Measurements from ENCODE around the gene CNKSR2.
"Not testable (repeated sequence)": the region's sequence is repeated elsewhere in the genome, so short reads cannot be mapped to it uniquely, and the experiment has no call there.

The CNKSR2 gene

DNA sequence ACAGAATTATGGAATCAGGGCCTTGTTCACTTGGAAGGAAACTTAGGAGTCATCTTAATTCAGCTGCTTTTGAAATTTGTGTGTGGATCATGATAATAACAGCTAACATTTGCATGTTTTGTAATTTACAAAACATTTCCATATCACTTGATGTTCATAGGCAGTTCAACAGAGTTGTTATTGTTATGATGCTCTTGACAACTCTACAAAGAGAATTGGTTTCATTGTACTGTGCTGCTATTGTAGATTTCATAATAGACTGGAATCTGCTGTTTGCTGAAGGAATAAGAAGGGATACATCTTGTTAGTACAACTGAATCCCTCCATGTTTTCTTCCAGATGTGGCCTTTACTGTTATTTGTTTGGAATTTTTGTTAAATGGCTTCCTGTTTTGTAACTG lies 83.5 kb downstream of the CNKSR2 start:
- no peak for DNase-seq

DNA sequence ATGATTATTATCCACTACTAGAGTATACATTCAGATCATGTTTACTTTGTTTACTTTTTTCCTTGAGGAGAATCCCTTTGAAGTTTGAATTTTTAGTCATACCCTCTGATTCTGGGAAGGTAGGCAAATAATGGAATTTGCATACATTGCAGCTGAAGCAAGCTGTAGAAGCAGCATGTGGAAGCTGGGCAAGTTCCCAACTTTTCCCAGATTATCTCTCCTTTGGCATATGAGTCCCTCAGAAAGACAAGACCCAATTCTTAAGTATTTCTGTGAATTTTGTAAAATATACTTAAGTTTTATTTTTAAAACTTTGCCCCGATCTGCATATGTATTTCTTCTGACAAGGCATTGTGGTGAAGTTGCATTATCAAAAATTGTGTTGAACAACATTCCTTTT lies 94.9 kb downstream of the CNKSR2 start:
- DNase-seq = no peak

DNA sequence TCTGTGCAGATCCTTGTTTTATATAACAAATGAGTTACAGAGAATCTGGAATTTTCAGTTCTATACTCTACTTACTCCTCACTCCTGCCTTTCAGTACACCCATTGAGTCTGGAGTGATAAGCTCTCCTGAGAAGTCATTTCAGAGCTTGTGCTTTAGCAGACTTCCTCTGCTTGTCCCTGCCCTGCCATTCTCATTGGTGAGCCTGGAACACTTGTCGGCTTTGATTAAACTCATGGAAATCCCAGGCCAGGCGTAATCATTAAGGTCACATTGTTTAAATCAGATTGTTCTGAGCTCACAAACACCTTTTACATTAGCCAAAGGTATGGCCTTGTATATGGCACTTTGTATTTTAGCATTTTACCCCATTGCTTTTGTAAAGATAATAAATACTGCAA lies 102.7 kb downstream of the CNKSR2 start:
- DNase-seq = no peak

DNA sequence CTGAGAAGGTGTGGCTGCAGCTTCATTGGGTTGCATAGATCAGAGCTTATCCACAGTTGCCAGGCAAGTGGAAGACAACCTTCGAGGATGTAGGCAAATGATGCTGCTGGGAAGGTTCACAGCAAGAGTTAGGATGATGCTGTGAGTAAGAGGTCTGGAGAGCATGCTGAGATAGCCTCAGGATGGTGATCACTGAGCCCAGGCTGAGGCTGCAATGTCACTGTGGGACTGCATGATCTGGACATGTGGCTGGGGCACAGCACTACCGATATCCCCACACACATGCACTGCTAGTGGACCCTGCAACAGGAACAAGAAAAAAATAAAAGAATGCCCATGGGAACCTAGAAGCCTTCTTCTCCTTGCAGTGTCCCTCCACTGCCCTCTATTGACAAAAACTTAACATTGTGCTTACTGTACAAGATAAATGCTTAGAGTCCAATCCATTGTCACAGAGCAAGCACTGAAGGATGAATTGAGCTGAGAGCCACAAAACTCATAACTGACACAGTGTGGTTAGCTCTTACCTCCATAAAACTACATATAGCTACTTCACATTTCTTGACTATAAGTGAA lies 105.6 kb downstream of the CNKSR2 start:
- DNase-seq = no peak

DNA sequence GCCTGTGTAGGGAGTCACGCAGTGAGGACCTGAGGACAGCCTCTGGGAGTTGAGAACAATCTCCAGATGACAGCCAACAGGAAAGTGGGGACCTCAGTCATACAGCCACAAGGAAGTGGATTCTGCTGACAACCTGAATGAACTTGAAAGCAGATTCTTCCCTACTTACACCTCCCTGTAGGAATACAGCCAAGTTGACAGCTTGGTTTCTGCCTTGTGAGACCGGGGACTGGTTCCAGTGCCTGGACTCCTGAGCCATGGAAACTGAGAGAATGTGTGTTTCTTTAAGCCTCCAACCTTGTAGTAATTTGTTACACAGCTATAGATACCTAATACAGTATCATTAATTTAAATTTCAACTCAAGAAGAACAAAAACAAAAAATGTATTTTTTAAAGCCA lies 107.5 kb downstream of the CNKSR2 start:
- no peak for DNase-seq

DNA sequence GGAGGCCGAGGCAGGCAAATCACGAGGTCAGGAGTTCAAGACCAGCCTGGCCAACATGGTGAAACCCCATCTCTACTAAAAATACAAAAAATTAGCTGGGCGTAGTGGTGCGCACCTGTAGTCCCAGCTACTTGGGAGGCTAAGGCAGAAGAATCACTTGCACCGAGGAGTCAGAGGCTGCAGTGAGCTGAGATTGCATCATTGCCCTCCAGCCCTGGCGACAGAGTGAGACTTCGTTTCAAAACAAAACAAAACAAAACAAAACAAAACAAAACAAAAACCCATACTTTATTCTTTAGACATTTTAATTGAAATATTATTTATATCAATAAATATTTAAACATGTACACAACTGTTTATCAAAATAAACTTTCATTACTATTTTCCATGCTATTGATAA lies 109.8 kb downstream of the CNKSR2 start:
- not testable (repeated sequence) for DNase-seq

DNA sequence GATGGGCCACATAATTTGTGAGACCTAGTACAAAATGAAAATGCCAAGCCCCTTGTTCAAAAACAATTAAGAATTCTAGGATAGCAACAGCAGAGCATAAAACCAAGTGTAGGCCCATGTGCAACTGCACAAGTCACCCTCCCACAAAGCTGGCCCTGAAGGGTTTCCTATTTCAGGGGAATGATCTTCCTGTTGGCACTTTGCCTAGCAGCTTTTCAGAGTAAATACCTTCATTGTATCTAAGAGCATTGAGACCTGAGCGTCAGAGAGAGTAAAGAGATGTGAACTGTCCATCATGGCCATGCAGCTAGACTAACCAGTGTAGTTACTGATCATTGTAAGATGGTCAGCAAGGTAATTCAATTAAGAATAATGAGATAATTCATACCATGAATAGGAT lies 113.6 kb downstream of the CNKSR2 start:
- no peak for DNase-seq

DNA sequence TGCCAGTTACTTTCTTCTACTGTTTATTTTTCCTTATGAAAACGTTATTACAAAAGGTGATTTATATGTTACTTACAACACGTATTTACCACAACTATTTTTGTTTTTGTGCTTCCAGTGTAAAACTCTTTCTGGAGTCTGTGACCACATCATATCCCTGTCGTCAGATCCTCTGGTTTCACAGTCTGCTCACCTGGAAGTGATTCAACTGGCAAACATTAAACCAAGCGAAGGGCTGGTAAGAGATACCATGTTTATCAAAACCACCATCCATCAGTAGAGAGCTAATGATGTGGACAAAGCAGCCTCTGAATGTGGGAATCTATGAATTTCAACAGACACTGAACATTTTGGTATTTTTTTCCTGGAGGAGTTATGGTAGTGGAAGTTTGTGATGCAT lies 116.1 kb downstream of the CNKSR2 start:
- no peak for DNase-seq

DNA sequence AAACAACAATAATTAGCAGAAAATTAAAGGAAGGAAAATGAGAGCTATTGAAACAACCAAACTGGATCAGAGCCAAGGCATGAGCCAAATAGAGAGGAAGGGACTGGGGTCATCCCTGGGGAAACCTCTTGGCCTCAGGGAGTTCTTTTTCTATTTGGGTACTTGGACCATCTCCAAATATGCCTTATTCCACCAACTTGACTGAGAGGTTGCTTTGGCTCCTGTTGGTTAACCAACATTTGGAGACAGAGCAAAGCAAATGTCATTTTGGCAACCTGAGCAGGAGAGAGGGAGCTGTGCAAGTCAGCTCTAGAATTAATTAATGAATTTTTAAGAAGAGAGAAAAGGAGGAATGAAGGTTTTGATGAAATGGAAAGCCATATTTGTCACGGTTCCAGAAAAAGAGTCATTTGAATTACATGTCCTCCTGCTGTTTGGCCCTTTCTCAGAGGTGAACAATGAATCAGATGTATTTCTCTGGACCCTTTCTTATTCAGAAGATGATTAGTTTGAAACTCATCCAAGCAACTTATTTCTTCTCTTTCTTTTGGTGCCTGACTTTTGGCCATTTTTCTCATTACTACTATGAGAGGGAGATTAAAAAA lies 119.1 kb downstream of the CNKSR2 start:
- no peak for DNase-seq

DNA sequence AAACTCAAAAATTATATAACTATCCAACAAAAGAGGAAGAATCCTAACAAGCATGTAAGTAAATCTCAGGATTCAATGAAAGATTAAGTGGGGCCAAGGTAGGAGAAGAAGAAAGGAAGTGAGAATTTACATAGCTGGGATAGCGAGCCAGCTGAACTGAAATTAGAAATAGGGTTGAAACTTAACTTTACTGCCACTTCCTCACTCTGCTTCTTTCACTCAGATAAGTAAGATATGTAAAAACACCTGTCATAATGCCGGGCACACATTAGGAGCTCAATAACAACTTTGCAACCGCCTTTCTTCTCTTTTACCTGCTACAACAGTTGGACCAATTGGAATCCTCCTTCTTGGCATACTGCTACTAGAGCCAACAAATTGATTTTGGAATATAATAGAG lies 129.4 kb downstream of the CNKSR2 start:
- DNase-seq = no peak

DNA sequence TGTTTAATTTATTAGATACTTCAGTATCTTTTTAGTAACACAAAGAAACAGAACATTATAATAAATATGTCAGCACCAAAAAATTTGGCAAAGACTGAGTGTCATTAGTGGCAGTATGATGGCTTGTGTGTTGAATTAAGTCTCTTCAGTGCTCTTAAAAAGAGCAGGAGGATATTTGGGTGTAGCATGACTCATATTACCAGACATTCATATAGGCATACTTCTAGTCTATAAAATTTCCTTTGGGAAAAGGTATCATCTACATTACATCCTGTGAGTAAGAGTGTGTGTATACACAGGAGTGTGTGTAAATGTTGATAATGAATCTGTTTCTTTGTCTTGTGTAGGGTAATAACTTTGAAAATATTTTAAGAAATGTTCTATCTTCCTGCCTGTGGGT lies 135.7 kb downstream of the CNKSR2 start:
- no peak for DNase-seq

DNA sequence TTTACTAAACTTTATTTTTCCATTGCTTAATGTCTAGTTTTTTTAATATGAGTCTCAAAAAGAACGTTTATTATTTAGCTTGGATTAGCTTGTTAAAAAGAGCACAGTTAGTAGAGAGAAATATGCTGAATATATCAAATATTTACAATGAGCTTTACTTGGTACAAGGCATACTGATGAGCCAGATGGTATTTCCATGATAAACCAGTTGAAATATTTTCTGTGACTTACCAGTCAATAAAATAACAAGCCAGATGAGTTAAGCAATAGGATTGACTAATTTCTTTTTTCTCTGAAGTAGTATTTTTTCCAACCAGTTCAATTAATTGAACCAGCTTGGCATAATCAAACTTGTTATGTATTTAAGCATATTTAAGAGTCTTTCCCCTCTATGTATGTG lies 149.8 kb downstream of the CNKSR2 start:
- DNase-seq = no peak

DNA sequence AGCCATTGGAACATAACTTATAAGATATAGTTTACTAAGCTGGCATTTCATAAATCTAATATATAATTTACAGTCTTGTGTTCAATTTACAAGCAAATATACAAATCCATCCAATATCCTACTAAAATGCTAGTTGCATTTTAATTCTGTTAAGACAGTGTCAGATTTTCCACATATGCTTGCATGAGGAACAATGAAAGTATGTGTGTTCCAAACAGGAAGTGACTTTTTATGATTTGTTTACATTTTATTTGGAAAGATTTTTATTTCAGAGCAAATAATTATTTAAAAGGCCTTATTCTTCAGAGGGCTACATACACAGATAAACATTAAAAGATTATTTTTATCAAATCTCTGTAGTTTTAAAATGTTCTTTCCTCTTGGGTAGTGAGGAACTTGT lies 153.9 kb downstream of the CNKSR2 start:
- no peak for DNase-seq

DNA sequence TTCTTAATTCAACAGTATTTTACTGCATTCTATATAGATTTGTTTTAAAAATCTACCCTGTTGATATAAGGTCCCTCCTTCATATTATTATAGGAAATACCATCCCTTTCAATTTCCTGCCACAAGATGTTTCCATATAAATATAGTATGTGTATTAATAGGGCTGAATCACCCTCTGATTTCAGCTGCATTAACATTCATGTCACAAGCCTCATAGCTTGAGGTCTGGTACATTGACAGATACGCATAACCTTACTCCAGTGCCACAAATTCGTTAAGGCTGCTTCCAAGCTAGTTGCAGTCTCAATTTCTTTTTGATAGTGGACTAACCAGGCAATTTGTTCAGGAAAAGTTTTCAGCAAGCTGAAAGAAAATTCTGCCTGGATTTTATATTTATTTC lies 155.6 kb downstream of the CNKSR2 start:
- DNase-seq = no peak

DNA sequence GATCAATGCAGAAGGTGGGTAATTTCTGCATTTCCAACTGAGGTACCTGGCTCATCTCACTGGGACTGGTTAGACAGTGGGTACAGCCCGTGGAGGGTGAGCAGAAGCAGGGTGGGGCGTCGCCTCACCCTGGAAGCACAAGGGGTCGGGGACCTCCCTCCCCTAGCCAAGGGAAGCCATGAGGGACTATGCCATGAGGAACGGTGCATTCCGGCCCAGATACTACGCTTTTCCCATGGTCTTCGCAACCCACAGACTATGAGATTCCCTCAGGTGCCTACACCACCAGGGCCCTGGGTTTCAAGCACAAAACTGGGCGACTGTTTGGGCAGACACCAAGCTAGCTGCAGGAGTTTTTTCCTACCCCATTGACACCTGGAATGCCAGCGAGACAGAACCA lies 170.4 kb downstream of the CNKSR2 start:
- DNase-seq = not testable (repeated sequence)

DNA sequence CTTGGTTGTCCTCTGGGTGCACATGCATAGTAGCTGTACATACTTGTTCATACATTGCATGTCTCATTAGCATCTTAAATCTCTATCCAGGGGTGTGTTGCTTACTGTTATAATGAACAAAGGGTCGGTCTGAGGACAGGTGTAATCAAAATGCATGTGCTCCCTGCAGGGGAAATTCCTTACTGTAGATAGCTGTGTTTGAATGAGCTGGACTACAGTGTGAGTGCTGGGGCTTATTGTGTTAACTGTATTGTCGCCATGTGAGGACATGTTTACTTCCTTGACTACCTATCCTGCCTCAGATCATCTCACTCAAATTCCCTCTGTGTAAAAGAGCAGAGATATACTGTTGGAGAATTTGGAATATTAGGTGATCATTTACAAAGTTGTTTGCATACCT lies 185.2 kb downstream of the CNKSR2 start:
- DNase-seq = no peak

DNA sequence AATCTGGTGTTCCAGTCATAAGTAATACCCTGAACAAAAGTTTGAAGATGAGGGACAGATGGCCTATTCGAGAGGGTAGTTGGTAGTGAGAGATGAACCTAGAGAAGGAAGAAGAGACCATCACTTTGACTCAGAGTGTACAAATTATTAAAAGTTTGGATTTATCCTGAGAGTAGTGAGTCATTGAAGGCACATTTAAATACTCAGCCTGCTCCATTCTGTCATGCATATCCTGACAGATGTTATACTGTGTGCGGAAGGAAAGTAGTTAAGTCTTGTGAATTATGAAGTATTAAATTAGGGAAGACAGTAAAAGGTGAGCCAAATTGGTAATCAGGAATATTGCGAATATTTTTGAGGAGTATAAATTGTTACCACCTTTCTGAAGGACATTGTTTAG lies 190.8 kb downstream of the CNKSR2 start:
- DNase-seq = no peak

DNA sequence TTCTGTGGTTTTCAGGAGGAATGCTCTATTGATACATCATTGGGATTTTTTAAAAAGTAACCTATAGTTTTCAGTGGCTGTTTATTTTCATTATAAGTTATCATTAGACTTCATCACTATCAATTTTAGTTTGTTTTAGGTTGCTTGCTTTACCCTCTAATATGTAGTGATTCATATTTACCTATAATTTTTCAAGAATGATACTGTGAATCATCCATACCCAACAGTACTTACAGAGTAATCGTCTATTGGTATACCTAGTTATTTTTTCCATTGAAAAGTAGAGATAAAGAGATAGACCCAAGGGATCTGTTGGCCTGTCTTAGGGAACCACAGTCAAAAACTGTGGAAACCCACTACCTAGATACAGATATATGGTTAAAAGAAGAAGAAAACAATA lies 200.6 kb downstream of the CNKSR2 start:
- DNase-seq = no peak

DNA sequence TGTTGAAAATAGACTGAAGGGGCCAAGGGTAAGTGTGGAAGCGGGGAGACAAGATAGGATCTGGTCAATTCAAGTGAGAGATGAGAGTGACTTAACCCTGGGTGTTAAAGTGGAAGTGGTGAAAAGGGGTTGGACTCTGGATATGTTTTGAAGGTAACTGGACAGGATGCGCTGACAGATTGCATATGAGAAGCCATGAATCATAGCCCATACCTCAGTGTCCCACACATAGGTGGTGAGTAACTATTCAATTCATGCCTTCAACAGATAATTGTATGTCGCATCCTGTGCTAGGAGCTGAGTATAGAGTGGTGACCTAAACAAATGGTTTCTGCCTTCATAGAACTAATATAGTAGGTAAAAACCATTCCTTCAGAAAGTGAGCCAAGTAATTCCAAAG lies 207.3 kb downstream of the CNKSR2 start:
- DNase-seq = no peak

DNA sequence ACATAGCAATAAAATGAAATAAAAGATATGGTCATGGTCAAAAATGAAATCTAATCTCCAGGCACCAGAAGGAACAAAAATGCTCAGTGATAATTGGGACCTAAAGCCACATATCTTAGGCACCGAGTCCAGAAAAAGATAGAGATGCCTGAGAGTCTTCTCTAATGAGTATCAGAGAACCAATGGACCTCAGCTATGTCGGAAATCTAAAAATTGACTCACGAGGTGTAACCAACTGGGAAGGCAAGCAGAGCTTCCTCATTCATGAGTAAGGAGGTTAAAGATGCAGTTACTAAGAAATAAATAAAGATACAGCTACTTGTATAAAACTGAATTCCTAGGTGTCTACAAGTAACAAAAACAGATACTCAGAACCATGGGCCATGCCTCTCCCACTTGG lies 211.8 kb downstream of the CNKSR2 start:
- no peak for DNase-seq

DNA sequence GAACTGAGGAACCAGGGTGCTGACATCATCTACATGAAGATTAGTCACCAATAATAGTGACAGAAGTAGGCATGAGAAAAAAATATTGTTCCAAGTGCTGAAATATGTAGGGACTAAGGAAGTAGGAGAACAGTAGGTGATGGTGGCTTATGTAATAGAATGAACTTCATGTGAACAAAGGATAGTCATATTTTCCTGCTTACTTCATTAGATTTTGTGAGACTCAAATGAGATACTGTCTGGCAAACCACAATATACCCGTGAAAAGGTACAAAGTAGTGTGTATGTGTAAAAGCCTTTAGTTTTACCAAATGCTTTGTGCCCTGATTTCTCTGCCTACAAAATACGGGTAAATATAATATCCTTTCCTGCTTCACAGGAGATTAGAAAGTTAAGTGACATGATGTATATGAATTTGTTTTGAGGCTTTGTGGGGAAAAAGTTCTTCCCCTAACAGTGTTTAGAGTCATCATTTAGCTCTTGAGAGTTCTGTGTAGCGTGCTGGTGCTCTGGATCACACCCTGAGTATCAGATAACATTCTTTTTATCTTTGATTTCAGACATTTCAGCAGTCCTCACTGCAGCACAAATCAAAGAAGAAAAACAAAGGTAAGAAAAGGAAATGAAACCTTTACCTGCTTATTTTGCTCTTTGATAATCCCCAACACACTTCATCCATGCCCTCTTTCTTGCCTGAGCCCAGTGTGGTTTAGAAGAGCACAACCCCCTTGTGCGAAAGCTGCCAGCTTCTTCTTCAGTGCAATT lies 216.0 kb downstream of the CNKSR2 start:
- no peak for DNase-seq

DNA sequence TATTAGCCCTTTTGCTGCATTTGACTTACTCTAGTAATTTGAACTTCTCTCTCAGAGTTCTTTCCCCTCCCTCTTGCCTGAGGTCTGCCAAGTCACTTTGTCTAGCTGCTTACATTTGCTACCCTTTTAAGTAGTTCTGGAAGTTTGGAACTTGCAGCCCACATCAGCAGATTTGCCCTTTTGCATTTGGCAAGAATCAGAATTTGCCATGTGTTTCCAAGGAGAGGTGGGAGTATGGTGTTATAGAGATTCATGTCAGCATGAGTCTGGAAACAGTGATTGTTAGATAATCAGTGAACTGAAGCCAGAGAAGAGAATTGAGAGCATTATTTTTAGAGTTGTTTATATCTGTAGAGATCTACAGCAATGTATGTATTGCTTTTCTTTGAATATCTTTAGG lies 231.8 kb downstream of the CNKSR2 start:
- no peak for DNase-seq

DNA sequence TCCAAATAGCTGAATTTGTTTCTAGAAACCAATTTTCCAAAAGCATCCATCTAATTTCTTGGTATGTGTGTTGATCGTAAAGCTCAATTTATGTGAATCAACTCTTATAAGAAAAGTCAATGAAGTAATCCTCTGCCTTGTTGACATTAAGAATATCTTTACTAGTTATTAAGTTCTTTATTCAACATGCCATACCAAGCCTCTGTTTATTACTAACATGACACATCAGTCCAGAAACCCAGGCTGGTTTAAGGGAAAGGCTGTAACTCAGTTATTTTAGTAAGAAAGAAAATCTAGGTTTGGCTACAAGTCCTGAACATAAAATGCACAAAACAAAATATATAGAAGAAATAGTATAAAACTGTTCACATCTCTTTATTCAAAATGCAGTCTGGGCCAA lies 235.9 kb downstream of the CNKSR2 start:
- no peak for DNase-seq

DNA sequence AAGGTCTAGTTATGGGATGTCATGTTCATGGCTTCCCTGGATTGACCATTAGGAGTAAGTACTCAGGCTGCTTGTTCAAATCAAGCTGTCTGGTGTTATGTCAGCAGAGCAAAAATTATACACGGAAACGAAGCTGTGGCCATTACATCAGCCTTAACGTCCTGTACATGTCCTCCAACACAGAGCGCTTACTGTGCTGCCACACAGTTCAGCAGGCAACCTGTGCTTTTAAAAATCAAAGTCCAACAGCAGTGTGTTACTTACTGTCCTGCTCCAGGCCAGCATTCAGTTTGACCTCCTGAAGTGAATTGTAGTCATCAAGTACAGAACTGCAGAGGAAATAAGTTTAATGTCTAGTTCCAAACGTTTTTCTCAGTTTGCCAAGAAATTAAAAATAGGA lies 237.9 kb downstream of the CNKSR2 start:
- no peak for DNase-seq

DNA sequence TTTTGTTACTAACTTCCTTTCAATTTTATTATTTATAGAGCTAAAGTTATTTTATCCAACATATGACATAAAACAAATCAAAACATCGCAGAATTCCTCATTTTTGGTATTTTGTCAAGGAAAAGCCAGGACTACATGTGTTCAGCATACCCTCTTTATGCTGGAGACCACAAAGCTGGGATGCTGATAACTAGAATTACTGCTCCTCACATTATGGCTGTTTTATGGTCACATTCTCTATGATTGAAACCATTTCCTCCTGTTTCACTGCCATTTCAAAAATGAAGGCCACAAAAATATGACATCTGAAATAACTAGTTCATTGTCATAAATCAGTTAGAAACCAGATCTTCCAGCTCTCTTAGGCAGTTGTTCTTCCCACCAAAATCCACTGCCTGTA lies 242.2 kb downstream of the CNKSR2 start:
- no peak for DNase-seq

Data from DMS79 (cell line).